ENCODE measurements around the gene RAPGEF1. TPM values are rescaled to one million over a fixed set of nuclear protein-coding genes. Genes with fewer than 3 reads are reported as not detected.
A peak's percentile ranks its signal among the peaks of the same experiment; 100 is the strongest.

Gene RAPGEF1
- total and polyA plus RNA-seq, 9 of the 15 experiments (the other 6 are each of a cell fraction or from before 2014, with no cell fraction given): 0.06 to 44.1 (median 19.9) TPM

GRCh38 chr9:131562032-131562959, 177.6 kb downstream of the RAPGEF1 start (continued):
- TF ChIP-seq ZNF592 (IDR thresholded peaks at IDR 0.05) (no peak), TOE1 (IDR thresholded peaks at IDR 0.05; ENCODE audit: borderline replicate concordance) (no peak), TOE1 (CRISPR knock-in tag; IDR thresholded peaks at IDR 0.05; ENCODE audit: borderline replicate concordance, low read depth) (no peak)

- Histone ChIP-seq H3K4me2 (ENCODE audit: insufficient read depth, low read length) (no peak overlapping the region), H2AFZ (ENCODE audit: low read depth, low read length) (no peak overlapping the region), H3K4me3 (no peak overlapping the region), H4K20me1 (replicated peaks; ENCODE audit: control insufficient read depth, insufficient read depth, low read length) (no peaks in the 10 kb centered on the region), H3K9ac (ENCODE audit: insufficient read depth in 1 of 2, low read depth in 2 of 2, low read length in 2 of 2) (no peak overlapping the region), H3K27ac (ENCODE audit: extremely low read depth, low read depth, low read length) (no peak overlapping the region), H3K27me3 (ENCODE audit: control insufficient read depth in 2 of 2, insufficient read depth in 2 of 2, low read length in 2 of 2) (no peaks in the 10 kb centered on the region; a peak in 1 of 5 replicates), H3K4me1 (replicated peaks in 1 of 2; ENCODE audit: control insufficient read depth in 2 of 2, insufficient read depth in 2 of 2, low read length in 2 of 2) (peaks cover 0 to 18% of the 10 kb centered on the region in 2 experiments; a peak in 2 of 5 replicates), H3K36me3 (ENCODE audit: control insufficient read depth, insufficient read depth, low read length) (no peaks in the 10 kb centered on the region), H3K79me2 (ENCODE audit: control insufficient read depth, insufficient read depth, low read length) (no peaks in the 10 kb centered on the region), H3K9me1 (ENCODE audit: control insufficient read depth, insufficient read depth, low read length) (no peaks in the 10 kb centered on the region), H3K9me3 (replicated peaks; ENCODE audit: control insufficient read depth, insufficient read depth, low read depth, low read length) (no peaks in the 10 kb centered on the region)
- intact Hi-C loops (cut with micrococcal nuclease): no loop called here
- no peak for ATAC-seq
- WGBS (ENCODE audit: insufficient coverage, low coverage, missing lambda C conversion rate): 0% methylated on average over 1 of the region's 1 CpG
- TF ChIP-seq CTCF (IDR thresholded peaks at IDR 0.05 in 2 of 3, conservative IDR thresholded peaks at IDR 0.05 in 1 of 3; ENCODE audit: insufficient read depth in 2 of 3, low read depth in 1 of 3, low read length in 3 of 3): peak in 1 of 3 experiments; percentile 7; a peak in 1 of 6 replicates
- TF ChIP-seq SIRT6 (IDR thresholded peaks at IDR 0.05; ENCODE audit: low read depth, low read length): no peak
- CTCF ChIA-PET (ENCODE audit: low intra/inter-chr PET ratio): interaction anchor here (0.5 kb wide), 1 partner anchor 201 kb away, joined by 4 read pairs; no protein-coding TSS in a partner anchor
- no peak for FAIRE-seq
- DNase-seq (ENCODE audit: extremely low read depth in 1 of 4, low spot score in 3 of 4): no peak
- in situ Hi-C loops (cut with MboI): no loop called here
- BruUV-seq (replicated peaks): no TSS peak
- POLR2A ChIA-PET: interaction anchor here (0.6 to 1.1 kb wide), 2 partner anchors 10 to 875 kb away, joined by 3 read pairs; no protein-coding TSS in a partner anchor
Observed at GRCh38 chr9:131559421-131560000, 180.4 kb downstream of the RAPGEF1 start.
